ENCODE measurements around the gene SLC35F4. TPM values are rescaled to one million over a fixed set of nuclear protein-coding genes. Genes with fewer than 3 reads are reported as not detected.

Gene SLC35F4
- total RNA-seq, 1 experiment from 2014 or later: not detected

DNA sequence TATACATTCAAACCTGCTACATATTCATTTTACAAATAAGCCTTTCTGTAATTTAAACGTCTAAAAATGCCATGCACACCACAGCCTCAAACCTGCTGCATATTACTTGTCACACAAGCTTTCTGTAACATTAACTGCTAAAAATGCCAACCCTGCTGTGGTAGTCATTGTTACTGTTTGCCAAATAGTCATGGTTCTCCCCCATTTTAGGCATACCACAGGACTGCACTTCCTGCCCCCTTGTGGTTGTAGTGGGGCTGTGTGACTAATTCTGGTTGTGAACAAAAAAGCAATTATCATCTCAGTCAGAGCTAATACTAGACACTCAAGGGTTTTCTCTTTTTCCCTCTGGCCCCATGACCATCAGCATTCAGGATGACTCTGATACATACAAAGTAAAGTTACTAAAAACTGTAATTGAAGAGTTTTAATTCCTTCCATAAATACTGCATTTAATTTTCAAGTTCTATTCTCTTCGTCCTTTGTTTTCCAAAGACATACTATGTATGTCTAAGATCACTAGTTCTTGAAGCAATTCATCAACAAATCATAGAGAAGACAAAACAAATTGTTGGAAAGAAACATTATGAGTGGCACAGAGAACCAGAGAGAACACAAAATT is 5.7 kb upstream of the SLC35F4 start:
- H2BK20ac ChIP-seq (ENCODE audit: low read depth, low read length, poor library complexity, severe bottlenecking): no peak overlapping the region
- H3K36me3 Mint-ChIP-seq (ENCODE audit: insufficient read depth in 1 of 3, low read depth in 3 of 3): no peaks in the 10 kb centered on the region
- no peak overlapping the region for H2AFZ ChIP-seq (ENCODE audit: low read length)
- peaks cover 2% of the 10 kb centered on the region; the same call in 1 of the 2 replicates for H3K27me3 ChIP-seq (ENCODE audit: insufficient read depth, low read length)
- H3K4me1 Mint-ChIP-seq: peaks cover 20 to 29% of the 10 kb centered on the region in 2 experiments
- no peak overlapping the region for H3K4me2 ChIP-seq (ENCODE audit: insufficient read depth, insufficient read length, low read length)
- peaks cover 9% of the 10 kb centered on the region for H3K27me3 Mint-ChIP-seq (ENCODE audit: low read depth)
- peak; percentile 47 for DNase-seq
- H3K9me3 ChIP-seq (ENCODE audit: control insufficient read depth, low read depth, low read length): no peaks in the 10 kb centered on the region
- no peak overlapping the region for H2BK12ac ChIP-seq (ENCODE audit: insufficient read length, low read depth, low read length)
- no peak overlapping the region for H3K27ac Mint-ChIP-seq
- H3K23me2 ChIP-seq (ENCODE audit: insufficient read length, low read depth, low read length, poor library complexity, severe bottlenecking): no peaks in the 10 kb centered on the region
- H4K91ac ChIP-seq (ENCODE audit: insufficient read length, low read depth, low read length): no peak overlapping the region
- H3K56ac ChIP-seq (ENCODE audit: insufficient read length, low read depth, low read length): no peak overlapping the region
- H2AK5ac ChIP-seq (ENCODE audit: insufficient read length, low read length): no peak overlapping the region
- H3K79me2 ChIP-seq (ENCODE audit: insufficient read depth, low read length): no peaks in the 10 kb centered on the region
- no peak overlapping the region for H2BK15ac ChIP-seq (ENCODE audit: low read depth, low read length)
- H3K23ac ChIP-seq (ENCODE audit: insufficient read length, low read depth, low read length): no peak overlapping the region
- no peak overlapping the region for H3K27ac ChIP-seq (ENCODE audit: insufficient read length, low read depth, low read length)
- no peak overlapping the region for H2BK120ac ChIP-seq (ENCODE audit: low read depth, low read length, poor library complexity, severe bottlenecking)
- no peak overlapping the region for H3K4ac ChIP-seq (ENCODE audit: low read depth, low read length)
- H3K4me3 Mint-ChIP-seq: no peak overlapping the region
- H3K18ac ChIP-seq (ENCODE audit: insufficient read length, low read depth, low read length): no peak overlapping the region
- H3K9ac ChIP-seq (ENCODE audit: extremely low read depth, insufficient read length, low read length): no peak overlapping the region
- no peaks in the 10 kb centered on the region for H3K79me1 ChIP-seq (ENCODE audit: insufficient read depth, low read depth, low read length, poor library complexity, severe bottlenecking)
- no peak overlapping the region for H3K14ac ChIP-seq (ENCODE audit: insufficient read depth, low read length)
- no peaks in the 10 kb centered on the region for H4K20me1 ChIP-seq (ENCODE audit: control insufficient read depth, insufficient read depth, insufficient read length)
- H4K8ac ChIP-seq (replicated peaks; ENCODE audit: insufficient read length, low read depth, low read length): no peak overlapping the region
- no peak overlapping the region for H4K5ac ChIP-seq (ENCODE audit: insufficient read length, low read depth, low read length)
- no peak overlapping the region for H3T11ph ChIP-seq (ENCODE audit: low read length)
- peak; percentile 87 for TF ChIP-seq CTCF (conservative IDR thresholded peaks at IDR 0.05)
- H3K4me1 ChIP-seq (ENCODE audit: insufficient read depth, low read length): no peaks in the 10 kb centered on the region
- H3K9me3 Mint-ChIP-seq: no peaks in the 10 kb centered on the region
- no peak overlapping the region for H2BK5ac ChIP-seq (ENCODE audit: insufficient read length, low read length)
- no CpG with 5 or more reads among the region's 2 CpGs for WGBS (ENCODE audit: extremely low coverage, insufficient read length, low lambda C conversion rate)
